HG02610 (cell line): ENCODE results near the gene ZNF467.

Source experiments
- ATAC-seq: cut with Tn5 transposase; IDR thresholded peaks from one replicate; pipeline ENCODE4 v1.9.1; 2021; ENCODE audit warnings: mild to moderate bottlenecking, moderate library complexity; ENCODE audit not compliant: unreplicated experiment

The ZNF467 gene, protein sequence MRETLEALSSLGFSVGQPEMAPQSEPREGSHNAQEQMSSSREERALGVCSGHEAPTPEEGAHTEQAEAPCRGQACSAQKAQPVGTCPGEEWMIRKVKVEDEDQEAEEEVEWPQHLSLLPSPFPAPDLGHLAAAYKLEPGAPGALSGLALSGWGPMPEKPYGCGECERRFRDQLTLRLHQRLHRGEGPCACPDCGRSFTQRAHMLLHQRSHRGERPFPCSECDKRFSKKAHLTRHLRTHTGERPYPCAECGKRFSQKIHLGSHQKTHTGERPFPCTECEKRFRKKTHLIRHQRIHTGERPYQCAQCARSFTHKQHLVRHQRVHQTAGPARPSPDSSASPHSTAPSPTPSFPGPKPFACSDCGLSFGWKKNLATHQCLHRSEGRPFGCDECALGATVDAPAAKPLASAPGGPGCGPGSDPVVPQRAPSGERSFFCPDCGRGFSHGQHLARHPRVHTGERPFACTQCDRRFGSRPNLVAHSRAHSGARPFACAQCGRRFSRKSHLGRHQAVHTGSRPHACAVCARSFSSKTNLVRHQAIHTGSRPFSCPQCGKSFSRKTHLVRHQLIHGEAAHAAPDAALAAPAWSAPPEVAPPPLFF

GRCh38 chr7:149773446-149774236 lies at the start of gene ZNF467:
Gene ZNF467, minus strand, starts transcription at chr7:149773588. Its CDS starts 2,556 bp downstream, at chr7:149771032.
- no peak for ATAC-seq

DNA sequence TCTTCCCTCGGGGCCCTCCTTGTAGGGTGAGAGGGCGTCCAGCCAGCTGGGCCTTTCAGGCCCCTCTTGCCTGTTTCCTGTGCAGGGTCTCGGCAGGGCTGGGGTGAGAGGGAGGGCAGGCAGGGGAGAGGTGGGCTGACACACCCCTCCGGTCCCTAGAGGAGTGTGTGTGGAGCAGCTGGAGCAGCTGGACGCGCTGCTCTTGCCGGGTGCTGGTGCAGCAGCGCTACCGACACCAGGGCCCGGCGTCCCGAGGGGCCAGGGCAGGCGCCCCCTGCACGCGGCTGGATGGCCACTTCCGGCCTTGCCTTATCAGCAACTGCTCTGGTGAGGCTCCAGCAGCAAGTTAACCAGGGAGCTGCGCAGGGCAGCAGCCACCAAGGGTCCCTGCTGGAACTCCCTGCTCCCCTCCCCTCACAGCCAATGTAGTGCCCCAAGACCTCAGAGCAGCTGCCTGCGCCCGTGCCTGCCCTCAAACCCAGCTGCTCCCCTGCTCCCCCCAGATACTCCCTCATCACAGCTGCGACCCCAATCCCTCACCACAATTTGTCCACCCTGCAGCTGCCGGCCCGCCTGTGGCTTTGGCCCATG lies 49.1 kb upstream of the ZNF467 start:
- no peak for ATAC-seq

DNA sequence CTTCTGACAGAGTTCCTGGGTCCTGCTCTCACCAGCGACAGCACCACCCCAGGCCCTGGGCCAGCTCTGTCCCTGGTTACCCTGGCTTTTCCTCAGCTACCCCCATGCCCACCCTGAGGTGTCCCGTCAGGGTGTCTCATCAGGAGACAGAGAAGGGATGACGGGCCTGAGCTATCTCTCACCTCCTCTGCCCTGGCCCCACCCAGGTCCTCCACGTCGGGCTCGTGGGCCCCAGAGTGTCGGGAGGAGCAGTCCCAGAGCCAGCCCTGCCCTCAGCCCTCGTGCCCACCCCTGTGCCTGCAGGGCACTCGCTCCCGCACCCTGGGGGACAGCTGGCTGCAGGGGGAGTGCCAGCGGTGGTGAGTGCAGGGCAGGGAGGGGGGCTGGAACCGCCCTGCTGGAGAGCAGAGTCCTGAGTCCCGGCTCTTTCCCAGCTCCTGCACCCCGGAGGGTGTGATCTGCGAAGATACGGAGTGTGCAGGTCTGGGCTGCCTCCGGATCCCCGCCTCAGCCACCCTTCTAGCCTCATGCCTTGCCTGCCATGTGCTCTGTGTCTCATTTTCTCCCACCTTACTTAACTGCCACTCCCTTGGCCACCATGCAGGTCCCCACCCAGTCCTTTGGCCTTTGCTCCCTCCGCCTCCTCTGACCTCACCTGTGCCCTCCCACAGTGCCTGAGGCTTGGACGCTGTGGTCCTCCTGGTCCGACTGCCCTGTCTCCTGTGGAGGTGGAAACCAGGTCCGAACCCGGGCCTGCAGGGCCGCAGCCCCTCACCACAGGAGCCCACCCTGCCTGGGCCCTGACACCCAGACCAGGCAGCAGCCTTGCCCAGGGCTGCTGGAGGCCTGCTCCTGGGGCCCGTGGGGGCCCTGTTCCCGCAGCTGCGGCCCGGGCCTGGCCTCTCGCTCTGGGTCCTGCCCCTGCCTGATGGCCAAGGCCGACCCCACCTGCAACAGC lies 48.1 kb upstream of the ZNF467 start:
- no peak for ATAC-seq

- ATAC-seq, result no peak
These were observed 47.3 kb upstream of the ZNF467 start for GRCh38 chr7:149820622-149821190.

GRCh38 chr7:149819961-149820340 lies 46.6 kb upstream of the ZNF467 start:
- no peak for ATAC-seq

GRCh38 chr7:149819141-149819960 lies 46.0 kb upstream of the ZNF467 start:
- ATAC-seq, result no peak

DNA sequence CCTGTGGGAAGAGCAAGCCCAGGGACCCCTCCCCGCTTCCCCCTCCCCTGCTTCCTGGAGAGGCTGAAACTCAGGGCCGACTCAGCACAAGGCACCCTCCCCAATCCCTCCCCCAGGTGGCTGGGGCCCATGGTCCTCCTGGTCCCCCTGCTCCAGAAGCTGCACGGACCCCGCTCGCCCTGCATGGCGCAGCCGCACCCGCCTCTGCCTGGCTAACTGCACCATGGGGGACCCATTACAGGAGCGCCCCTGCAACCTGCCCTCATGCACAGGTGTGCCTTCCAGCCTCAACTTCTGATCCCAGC lies 45.1 kb upstream of the ZNF467 start:
- ATAC-seq, result no peak

GRCh38 chr7:149817836-149818535 lies 44.6 kb upstream of the ZNF467 start:
- no peak for ATAC-seq

DNA sequence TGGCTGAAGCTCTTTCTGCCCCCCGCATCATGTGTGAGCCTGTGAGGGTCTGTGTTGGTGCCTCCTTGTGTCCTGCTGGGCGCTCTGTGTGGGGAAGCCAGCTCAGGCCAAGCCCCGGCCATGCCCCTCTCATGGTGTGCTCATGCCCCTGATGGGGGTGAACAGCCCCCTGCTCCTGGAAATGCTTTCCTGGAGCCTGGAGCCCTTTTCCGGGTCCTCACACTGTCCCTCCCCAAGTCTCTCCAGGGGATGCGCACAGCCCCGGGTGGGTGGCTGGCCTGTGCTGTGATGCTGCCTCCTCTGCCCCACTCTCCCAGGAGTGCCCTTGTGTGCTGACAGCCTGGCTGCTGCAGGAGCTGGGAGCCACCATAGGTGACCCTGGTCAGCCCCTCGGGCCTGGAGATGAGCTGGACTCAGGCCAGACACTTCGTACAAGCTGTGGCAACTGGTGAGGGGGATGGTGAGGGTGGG lies 43.9 kb upstream of the ZNF467 start:
- no peak for ATAC-seq

DNA sequence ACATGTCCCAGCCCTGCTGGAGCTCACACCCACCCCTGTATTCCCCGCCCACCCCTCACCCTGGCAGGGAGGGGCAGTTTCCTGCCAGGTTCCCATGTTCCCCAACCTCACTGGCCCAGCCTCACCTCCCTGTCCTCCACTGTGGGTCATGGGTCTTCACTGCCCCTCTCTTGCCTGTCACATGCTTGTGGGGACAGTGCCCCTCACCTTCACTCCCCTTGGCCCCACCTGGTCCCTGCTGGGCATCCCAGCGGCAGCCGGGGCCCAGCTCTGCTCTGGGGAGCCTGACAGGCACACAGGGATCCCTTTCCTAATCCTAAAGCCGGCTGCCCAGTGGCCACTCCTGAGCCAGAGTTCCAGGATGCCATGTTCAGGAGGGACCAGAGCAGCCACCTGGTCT lies 43.4 kb upstream of the ZNF467 start:
- no peak for ATAC-seq

GRCh38 chr7:149816267-149816751 lies 42.9 kb upstream of the ZNF467 start:
- no peak for ATAC-seq

- no peak for ATAC-seq
These were observed 42.4 kb upstream of the ZNF467 start for GRCh38 chr7:149815661-149816266.

DNA sequence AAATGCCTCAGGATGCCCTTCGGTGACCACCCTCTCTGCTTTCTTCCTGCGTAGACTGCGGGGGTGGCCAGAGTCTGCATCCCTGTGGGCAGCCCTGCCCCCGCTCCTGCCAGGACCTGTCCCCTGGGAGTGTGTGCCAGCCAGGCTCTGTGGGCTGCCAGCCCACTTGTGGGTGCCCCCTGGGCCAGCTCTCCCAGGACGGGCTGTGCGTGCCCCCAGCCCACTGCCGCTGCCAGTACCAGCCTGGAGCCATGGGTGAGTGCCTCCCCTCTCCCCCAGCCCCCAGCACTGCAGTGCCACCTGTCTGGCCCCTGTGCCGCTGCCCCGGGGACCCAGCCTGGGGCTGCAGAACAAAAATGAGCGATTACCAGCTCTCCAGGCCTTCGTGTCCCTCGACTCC lies 41.7 kb upstream of the ZNF467 start:
- ATAC-seq, result no peak

DNA sequence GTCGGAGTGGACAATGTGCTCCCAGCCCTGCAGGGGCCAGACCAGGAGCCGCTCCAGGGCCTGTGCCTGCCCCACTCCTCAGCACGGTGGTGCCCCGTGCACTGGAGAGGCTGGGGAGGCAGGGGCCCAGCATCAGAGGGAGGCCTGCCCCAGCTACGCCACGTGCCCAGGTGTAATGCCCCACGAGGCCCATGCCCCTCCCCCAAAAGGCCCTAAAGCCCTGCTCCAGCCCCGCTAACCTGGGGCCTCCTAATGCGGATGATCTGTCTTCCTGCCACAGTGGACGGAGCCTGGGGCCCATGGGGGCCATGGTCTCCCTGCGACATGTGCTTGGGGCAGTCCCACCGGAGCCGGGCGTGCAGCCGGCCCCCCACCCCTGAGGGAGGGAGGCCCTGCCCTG lies 41.1 kb upstream of the ZNF467 start:
- no peak for ATAC-seq

DNA sequence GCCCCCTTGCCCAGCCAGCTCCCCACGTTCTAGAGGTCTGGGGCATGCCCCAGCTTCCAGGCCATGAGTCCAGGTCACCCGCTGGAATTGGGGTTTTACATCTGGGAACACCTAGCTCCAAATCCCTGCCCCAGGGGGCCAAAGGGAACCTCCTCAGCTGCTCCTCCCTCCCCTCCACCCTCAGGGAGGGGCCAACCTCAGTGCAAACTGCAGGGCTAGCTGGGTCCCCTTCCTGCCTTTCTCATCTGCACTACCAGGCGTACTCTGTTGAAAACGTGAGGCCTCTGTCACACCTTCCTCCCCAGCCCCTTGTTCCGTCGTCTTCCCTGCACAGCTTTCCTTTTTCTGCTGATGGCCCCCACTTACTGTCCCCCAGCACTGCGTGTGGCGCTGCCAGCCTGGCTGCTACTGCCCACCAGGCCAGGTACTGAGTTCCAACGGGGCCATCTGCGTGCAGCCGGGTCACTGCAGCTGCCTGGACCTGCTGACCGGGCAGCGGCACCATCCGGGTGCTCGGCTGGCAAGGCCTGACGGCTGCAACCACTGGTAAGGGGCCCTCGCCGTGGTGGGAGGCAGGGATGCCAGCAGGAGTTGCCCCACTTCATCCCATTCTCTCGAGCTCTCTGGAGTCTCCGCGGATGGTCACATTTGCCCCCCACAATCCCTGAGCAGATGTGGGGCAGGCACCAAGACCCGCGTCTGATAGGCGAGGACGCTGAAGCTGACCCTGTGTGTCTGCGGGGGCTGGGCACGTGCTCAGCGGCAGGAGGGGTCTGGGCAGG lies 40.1 kb upstream of the ZNF467 start:
- ATAC-seq, result no peak

GRCh38 chr7:149811831-149812490 lies 38.6 kb upstream of the ZNF467 start:
- no peak for ATAC-seq

- ATAC-seq, result no peak
These were observed 37.8 kb upstream of the ZNF467 start for GRCh38 chr7:149811221-149811620.
